ENCODE measurements around the gene ARHGEF28.

ARHGEF28 gene

DNA sequence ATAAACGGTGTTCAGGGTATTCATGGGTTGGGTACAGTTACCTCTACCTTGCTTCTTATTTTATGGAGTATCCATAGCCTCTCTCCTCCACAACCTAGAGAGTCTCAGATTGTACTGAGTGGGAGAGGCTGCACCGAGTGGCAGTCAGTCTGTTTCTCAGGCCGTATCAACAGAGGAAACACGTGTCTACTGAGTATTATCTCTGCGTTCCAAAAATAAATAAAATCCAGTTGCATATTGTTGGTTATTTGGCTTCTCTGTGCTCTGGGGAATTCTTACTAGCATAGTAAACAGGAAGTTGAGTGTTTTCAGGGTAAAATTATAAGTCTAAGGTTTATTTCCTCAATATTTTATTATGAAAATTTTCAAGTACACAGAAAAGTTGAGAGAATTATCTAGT, 231.0 kb downstream of the ARHGEF28 start:
- no peak for DNase-seq (ENCODE audit: low read depth)

DNA sequence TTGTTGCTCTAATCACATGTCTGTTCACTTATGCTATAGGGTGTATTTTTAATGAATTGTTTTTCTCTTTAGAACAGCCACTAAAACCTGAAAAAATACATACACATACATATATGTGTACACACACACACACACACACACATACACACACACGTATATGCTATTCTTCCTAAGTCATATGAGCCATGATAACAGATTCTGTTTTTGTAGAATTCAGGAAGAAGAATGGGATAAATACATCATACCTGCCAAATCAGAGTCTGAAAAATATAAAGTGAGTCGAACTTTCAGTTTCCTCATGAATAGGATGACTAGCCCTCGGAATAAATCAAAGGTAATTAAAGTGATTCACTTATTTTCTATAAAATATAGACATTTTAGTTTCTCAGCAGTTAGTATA, 231.4 kb downstream of the ARHGEF28 start:
- no peak for DNase-seq (ENCODE audit: low read depth)

DNA sequence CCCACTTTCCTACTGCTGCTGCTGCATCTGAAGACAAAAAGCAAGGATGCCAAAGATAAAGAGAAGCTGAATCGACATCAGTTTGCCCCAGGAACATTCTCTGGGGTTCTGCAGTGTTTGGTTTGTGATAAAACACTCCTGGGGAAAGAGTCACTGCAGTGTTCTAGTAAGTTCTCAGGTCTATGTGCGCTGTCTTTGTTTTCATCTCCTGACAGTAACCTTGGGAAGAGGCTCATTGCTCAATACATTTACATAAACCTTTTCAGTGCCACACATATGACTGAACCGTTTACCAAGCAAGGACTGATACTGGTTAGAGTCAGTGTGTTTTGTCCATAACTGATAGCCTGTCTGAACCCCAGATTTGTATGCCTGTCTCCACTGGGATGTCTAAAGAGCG, 232.1 kb downstream of the ARHGEF28 start:
- no peak for DNase-seq (ENCODE audit: low read depth)

DNA sequence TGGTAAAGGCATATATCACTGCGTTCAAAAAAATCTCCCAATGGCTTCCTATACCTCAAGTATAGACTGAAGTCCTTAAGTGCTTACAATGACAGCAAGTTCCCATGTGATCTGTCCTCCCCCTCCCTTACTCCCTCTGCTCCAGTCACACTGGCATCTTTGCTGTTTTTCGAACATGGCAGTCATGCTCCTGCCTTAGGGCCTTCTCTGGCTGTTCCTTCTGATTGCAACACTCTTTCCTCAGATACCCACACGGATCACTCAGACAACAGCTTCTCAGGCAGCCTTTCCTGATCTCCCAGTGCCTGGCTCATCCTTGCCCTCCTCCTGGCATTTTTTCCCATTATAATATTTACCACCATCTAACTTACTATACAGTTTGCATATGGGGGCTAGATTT, 232.8 kb downstream of the ARHGEF28 start:
- no peak for DNase-seq (ENCODE audit: low read depth)

DNA sequence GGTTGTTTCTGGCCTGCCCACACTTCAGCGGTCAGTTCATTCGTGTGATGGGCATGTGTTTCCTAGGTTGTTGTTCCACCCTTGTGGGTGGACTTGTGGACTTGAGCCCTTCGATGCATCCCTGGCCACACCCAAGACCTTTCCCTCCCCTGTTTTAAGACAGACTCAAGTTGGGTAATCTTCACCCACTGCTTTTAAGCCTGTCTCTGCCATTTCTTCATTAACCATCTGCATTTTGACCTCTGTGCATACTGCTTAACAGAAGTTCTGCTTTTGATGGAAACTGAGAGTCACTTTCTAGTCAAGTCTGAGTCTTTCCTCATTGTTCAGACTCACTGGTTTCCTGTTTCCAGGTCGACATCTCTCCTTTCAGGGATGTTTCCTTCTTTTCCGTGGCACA, 233.7 kb downstream of the ARHGEF28 start:
- no peak for DNase-seq (ENCODE audit: low read depth)

DNA sequence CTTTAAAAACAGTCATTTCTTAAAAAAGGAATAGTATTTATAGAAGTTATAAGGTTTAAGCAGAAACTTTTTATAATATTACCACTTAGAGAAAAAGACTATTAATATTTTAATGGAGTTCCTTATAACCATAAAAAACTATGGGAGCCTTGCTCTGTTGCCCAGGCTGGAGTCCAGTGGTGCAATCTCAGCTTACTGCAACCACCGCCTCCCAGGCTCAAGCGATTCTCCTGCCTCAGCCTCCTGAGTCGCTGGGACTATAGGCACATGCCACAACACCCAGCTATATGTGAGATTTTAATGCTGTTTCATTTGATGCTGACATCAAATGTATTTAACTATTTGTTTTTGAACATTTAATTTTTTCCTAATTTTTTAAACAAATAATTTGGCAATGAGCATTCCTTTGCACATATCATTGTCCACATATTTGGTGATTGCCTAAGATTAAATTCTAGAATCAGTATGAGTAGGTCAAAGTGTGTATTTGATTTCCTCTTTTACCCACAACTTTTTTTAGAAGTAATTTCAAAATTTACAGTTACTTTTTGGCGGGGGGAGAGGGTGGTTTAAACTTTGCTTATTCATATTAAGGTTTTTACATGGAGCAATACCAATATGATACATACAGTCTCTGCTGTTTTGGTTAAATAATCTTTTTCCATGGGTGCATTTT, 235.5 kb downstream of the ARHGEF28 start:
- DNase-seq (ENCODE audit: low read depth) = no peak

DNA sequence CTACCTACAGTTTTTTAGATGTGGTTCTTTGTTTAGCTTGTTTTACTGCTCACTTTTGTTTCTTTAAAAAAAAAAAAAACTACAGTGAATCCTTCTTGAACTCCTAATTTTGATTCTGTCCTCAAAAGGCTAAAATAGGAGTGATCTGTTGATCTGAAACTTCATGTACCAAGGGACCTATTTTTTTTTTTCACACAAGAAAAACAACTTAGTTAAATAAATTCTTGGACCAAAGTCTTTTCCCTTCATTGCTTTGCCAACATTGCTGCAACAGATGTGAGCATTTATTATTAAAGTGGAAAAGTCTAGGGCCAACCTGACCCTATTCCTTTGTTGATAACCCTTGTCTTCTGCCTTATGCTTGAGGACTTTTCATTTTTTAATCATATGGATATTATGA, 236.8 kb downstream of the ARHGEF28 start:
- DNase-seq (ENCODE audit: low read depth) = no peak

DNA sequence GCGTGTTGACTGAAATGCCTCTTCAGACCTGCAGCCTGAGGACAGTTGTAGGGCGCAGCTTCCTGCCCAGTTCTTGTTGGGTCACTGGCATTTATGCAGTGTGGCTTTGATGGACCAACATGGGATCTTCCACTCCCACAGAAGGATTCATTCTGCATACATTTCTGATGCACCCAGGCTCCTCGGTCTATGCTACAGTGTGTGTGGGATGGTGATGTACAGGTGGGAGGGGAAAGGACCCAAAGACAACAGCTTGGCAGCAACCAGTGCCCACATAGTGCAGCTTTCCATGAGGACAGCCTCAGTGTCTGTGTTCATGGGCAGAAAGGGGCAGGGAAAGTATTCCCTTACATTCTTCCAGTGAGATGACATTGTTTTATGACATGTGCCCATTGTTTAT, 237.9 kb downstream of the ARHGEF28 start:
- DNase-seq (ENCODE audit: low read depth) = no peak

DNA sequence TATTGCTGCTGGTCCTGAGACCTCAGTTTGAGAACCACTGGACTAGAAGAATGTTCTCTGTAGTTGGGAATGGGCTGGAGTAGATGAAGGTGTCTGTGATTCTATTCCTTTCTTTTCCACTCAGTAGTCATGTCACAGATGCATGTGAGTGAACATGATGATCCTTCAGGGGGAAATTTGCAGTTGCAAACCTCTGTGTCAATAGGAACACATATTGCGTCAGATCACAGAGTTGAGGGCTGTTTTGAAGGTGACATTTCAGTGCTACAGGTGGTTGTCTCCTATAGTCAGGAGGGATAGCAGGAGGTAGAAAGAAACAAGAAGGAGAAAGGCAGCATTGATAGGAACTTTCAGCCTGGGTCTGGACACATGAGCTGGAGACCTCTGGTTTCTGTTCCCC, 239.3 kb downstream of the ARHGEF28 start:
- no peak for DNase-seq (ENCODE audit: low read depth)

DNA sequence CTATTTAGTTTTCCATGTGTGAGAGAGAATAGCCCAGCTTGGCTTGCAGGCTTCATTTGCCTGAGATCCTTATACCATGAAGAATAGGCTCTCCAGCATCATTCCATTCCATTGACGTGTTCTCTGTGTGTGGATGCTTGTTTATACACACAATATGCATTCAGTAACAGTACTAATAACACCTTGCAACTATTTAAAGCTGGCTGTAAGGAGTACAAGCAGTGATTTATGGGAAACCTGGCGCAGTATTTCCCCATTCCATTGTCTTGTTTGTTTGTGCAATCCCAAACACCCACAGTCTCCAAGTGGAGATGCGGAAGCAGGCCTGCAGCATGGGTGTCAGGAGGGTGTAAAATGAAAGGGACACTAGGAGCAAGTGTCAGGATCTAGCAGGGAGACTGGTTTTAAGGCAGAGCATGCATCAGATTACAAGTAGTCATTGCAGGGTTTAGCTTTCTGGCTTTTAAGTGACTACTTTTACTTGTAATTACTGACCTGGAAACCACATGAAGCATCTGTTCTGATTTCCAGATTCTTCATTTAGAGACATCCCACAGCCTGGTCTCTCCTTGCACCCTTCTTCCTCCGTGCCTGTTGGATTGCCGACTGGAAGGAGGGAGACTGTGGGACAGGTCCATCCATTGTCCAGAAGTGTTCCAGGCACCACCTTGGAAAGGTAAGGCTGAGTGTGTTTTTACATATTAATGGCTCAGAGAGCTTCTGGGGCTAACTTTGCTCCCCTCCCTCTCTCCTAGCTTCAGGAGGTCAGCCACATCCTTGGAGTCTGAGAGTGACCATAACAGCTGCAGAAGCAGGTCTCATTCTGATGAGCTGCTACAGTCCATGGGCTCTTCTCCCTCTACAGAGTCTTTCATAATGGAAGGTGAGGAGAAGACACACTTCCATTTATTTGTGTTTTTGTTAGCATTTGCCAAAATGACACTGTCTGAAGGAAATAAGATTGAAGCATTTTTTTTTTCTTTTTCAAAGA, 241.6 kb downstream of the ARHGEF28 start:
- DNase-seq (ENCODE audit: low read depth) = no peak

DNA sequence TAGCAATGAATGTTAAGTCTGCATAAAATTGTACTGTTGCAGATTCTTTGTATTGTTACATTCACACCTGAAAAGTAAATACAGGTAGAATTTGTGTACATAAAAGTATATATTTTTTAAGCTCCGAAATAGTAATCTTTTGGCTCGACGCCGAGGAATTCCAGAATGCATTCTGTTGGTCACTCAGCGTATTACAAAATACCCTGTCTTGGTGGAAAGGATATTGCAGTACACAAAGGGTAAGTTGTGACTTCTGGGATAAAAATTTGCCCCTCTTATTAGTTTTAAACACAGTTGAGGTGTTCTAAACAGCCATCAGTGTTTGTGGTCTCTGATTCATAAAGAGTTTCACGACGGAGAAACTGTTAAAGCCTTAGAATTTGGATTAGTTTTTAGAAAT, 257.6 kb downstream of the ARHGEF28 start:
- DNase-seq (ENCODE audit: low read depth) = no peak

DNA sequence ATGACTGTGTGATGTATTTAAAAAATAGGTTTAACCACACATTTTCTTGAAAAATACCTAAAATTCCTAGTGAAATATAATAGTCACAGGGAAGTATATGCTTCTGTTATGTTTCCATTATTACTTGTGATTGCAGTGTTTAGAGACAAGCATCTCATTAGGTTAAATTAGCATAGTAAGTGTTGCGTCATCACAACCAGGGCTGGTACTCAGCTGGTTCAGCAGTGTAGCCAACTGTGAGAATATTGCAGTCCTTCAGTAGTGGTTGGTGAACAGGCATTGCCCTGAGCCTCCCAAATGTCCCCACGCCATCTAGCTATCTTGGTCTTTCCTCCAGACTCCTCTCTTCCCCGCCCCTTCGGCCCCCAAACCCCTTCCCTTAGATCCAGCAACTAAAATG, 261.7 kb downstream of the ARHGEF28 start:
- DNase-seq (ENCODE audit: low read depth) = no peak

DNA sequence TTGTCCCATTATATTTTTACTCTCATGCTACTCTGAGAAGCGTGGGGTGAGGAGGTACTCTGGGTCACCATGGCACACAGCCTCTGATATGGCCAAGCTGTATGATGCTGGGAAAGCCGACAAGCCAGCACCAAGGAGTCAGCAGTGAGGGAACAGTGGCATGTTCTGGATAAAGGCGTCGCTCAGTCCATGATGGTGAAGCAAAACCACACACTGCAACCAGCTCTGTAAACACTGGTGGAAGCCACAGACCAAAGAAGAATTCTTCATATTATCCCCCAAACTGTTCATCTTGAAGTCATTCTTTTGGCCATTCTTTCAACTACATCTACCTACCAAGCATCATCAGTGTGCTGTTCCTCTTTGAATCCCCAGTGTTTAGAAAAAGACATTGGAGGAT, 264.6 kb downstream of the ARHGEF28 start:
- no peak for DNase-seq (ENCODE audit: low read depth)

DNA sequence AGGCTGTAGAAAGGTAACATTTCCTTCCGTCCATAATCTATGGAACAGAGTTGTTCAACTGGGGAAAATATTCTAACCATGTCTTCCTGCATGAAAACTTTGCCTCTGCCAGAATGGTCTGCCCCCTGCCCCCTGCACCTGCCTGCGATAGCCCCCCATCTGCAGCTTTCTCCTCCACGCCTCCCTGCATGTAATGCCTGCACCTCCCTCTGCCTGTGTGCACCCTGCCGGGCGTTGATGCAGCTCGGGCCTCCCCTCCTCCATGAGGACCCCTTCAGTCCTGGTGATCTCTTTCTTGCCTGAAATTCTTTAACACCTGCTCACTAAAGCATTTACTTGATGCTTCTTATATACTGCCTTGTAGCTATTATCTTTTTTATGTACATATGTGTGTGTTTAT, 266.2 kb downstream of the ARHGEF28 start:
- no peak for DNase-seq (ENCODE audit: low read depth)

DNA sequence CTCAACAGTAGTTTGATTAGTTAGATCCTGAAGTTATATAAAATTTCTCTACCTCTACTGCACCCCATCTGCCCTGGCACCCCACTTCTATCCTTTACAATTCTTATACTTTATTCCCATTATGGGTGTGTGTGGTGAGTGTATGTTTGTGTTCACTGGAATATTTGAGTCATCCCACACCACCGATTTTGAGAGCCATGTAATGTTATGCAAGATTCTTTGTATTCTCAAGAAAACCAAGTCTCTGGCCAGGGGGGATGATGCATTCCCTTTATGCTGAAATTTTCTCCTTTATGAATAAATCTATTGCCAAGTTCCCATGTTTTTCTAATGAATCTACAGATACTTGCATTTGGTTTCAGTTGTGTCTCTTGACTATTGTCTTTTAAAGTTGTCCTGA, 266.8 kb downstream of the ARHGEF28 start:
- DNase-seq (ENCODE audit: low read depth) = no peak

DNA sequence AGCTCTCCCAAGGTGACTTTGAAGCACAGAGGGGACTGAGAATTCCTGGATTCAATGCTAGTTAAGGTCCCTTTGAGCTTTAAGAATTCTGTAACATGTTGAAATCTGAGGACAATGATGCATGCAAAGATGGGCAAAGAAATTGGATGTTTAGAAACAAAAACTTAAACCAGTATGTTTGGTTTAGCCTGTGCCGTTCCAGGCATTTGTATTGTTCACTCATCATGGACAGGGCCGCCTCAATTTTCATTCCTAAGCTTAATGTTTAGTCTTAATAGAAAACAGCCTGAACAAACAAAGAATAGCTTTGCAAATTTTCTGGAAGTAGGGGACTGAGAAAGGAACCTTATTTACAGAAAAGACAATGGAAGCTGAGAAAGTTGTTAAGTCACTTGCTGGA, 267.8 kb downstream of the ARHGEF28 start:
- DNase-seq (ENCODE audit: low read depth) = no peak

DNA sequence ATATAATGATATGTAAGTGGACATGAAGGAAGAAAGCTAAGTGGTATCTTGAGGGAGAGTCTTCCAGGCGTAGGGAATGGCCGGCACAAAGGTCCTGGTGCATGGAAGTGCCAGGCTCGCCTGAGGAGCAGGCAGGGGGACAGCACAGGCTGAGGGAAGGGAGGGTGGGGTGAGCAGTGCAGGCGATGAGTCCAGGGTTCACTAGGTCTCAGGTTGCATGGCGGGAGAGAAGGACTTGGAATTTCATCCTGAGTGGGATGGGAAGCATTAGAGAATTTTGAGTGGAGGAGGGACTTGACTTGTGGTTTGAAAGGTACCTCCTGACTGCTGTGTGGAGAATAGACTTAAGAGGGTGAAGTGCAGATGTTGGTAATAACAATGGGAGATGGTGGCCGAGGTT, 268.9 kb downstream of the ARHGEF28 start:
- DNase-seq (ENCODE audit: low read depth) = no peak

DNA sequence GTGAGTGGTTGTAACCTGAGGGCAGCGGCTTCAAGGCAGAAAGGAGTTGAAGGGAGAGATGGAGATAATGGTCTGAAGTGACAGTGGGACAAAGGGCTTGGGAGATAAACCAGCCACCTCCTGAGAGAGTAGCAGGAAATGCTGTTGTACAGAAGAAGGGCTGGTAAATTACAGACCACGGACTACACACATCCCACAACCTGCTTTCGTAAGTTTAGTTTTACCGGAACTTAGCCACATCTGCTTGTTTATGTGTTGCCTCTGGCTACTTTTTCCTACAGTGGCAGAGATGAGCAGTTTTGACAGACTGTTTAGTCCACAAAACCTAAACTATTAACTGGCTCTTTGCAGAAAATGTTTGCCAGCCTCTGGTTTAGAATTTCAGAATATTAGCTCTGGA, 269.5 kb downstream of the ARHGEF28 start:
- no peak for DNase-seq (ENCODE audit: low read depth)

DNA sequence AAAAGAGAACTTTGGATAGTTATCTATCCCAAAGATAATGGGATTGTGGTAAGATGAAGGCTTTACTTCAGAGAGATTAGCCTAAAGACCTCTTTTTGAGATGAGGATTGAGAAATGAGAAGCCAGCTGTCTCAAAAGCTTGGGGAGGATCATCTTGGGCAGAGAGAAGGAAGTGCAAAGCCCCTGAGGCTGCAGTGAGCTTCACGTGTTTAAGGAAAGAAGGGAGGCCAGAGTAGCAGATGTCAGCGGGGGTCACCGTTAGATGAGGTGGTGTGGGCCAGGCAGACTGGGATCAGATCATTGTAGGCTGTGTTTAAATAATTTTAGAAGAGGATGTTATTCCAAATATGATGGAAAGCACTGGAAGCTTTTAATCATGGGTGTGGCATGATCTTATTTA, 270.1 kb downstream of the ARHGEF28 start:
- no peak for DNase-seq (ENCODE audit: low read depth)

DNA sequence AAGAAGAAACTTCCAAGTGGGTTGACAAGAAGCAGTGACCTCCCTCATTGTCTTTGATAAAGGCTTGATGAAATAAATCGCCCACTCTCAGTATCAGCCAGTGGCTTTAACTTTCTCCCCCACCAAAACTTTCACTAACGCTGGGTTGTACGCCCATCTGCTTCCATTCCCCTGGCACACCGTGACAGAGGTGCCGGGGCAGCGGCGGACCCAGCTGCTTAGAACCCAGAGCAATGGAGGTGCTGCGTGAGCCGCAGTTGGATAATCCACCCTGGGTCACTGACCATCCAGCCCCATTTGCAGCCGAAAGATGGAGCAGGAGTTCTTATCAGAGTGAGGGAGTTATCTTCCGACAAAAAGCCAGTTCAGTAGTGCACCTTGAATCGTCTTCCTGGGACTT, 270.7 kb downstream of the ARHGEF28 start:
- DNase-seq (ENCODE audit: low read depth) = no peak

DNA sequence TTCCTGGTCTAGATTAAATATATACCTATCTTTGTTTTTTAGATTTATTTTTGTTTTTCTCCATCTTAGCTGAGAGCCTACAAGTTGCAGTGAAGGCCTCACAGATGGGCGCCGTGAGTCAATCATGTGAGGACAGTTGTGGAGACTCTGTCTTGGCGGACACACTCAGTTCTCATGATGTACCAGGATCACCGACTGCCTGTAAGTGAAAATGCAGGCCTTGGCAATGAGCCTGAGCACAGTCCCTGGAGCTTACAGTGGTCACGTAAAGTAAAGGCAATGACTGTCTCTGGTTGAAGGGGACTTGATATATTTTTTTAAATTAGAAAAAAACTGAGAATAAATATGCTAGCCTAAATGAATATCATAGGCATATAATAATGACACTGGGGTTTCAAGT, 271.9 kb downstream of the ARHGEF28 start:
- no peak for DNase-seq (ENCODE audit: low read depth)

DNA sequence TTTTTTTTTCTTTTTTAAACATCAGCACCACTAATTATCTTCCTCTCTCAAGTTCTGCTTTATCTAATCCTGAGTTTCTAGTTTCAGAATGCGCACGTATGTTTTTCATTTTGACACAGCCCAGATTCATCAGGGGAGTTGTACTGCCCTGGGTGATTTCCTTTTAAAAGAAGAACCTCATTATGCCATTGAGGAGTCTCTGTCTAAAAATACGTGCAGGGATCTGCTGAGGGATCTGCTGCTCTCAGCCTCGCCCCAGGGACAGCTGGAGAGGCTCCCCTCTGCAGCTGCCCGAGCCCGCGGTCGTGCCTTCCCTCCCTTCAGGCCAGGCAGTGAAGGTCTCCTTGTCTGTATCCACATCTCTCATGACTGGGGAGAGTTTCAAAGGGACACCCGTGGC, 273.1 kb downstream of the ARHGEF28 start:
- DNase-seq (ENCODE audit: low read depth) = no peak

DNA sequence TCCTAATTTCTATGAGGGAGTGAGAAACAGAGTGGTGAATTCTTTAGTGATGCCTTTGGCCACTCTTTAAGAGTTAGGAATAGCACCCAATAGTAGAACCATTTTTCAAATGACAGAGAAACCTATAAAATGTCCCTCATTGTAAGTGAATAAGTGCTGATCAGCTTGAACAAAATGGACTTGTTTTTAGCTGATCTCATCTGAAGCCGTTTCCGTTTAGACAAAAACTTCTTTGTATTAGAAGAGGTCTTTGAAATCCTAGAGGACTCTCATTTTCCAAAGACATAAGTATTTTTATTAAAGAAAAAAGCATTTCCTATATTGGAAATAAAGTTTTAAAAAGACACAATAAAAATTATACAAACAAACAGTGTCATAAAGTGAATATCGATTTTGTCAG, 273.9 kb downstream of the ARHGEF28 start:
- DNase-seq (ENCODE audit: low read depth) = no peak

DNA sequence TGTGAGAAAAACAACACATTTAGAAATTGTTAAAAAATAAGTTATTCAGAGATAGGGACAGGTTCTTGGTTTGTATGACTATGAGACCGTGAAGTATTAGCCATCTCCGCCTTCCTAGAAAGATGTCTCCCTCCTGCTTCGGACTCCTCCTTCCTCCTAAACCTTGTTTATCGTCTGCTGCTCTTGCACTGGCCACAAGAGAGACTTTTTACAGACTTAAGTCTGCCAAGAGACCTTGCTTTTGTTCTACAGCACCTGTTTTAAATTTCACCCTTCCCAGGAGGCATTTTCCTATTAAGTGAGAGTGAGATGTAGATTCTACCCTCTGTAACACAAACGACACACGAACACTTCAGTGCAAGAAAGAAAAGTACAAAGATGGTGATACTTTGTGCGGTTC, 274.6 kb downstream of the ARHGEF28 start:
- no peak for DNase-seq (ENCODE audit: low read depth)
